H9 (cell line): ENCODE results near the gene AP2S1. TPM values are rescaled to one million over a fixed set of nuclear protein-coding genes. Genes with fewer than 3 reads are reported as not detected.

Source experiments
- DNase-seq: peaks from one replicate; pipeline ENCODE4 v3.0.0-alpha.2; 2017
- H2AFZ ChIP-seq: one replicate; pipeline ENCODE4 v1.6.1; 2013; ENCODE audit warnings: mild to moderate bottlenecking, low read length, control low read depth, moderate library complexity
- H2AK5ac ChIP-seq: 2 replicates; pipeline ENCODE4 v1.6.1; 2013; ENCODE audit warnings: low read length, control low read depth, mixed read lengths; ENCODE audit not compliant: insufficient read length
- H2BK120ac ChIP-seq: one replicate; pipeline ENCODE4 v1.6.1; 2013; ENCODE audit warnings: low read depth, mild to moderate bottlenecking, low read length, control low read depth, inconsistent platforms; ENCODE audit not compliant: poor library complexity, severe bottlenecking
- H2BK12ac ChIP-seq: 2 replicates; pipeline ENCODE4 v1.6.1; 2013; ENCODE audit warnings: low read length, control low read depth, mixed read lengths, low read depth; ENCODE audit not compliant: insufficient read length
- H2BK15ac ChIP-seq: 2 replicates; pipeline ENCODE4 v1.6.1; 2013; ENCODE audit warnings: low read depth, low read length, control low read depth
- H2BK20ac ChIP-seq: one replicate; pipeline ENCODE4 v1.6.1; 2013; ENCODE audit warnings: low read depth, mild to moderate bottlenecking, low read length, control low read depth, inconsistent platforms; ENCODE audit not compliant: poor library complexity, severe bottlenecking
- H2BK5ac ChIP-seq: 2 replicates; pipeline ENCODE4 v1.6.1; 2013; ENCODE audit warnings: low read length, control low read depth, mixed read lengths; ENCODE audit not compliant: insufficient read length
- H3K14ac ChIP-seq: 2 replicates; pipeline ENCODE4 v1.6.1; 2013; ENCODE audit warnings: low read length, control low read depth; ENCODE audit not compliant: insufficient read depth
- H3K18ac ChIP-seq: 2 replicates; pipeline ENCODE4 v1.6.1; 2013; ENCODE audit warnings: low read depth, mild to moderate bottlenecking, mixed read lengths, low read length, control low read depth; ENCODE audit not compliant: insufficient read length
- H3K23ac ChIP-seq: 2 replicates; pipeline ENCODE4 v1.6.1; 2013; ENCODE audit warnings: low read length, control low read depth, mixed read lengths, low read depth; ENCODE audit not compliant: insufficient read length
- H3K23me2 ChIP-seq: 2 replicates; pipeline ENCODE4 v1.6.1; 2013; ENCODE audit warnings: low read depth, mild to moderate bottlenecking, mixed read lengths, low read length, control low read depth; ENCODE audit not compliant: insufficient read length, poor library complexity, severe bottlenecking
- H3K27ac ChIP-seq: 2 replicates; pipeline ENCODE4 v1.5.1; 2013; ENCODE audit warnings: low read length, control low read depth, mixed read lengths, low read depth; ENCODE audit not compliant: insufficient read length
- H3K27me3 ChIP-seq: 2 replicates; pipeline ENCODE4 v1.6.1; 2013; ENCODE audit warnings: low read length, control low read depth, inconsistent platforms; ENCODE audit not compliant: insufficient read depth
- H3K4ac ChIP-seq: 2 replicates; pipeline ENCODE4 v1.6.1; 2013; ENCODE audit warnings: low read depth, mild to moderate bottlenecking, control low read depth, inconsistent platforms, low read length, moderate library complexity
- H3K4me1 ChIP-seq: 2 replicates; pipeline ENCODE4 v1.6.1; 2013; ENCODE audit warnings: low read length, control low read depth, inconsistent platforms; ENCODE audit not compliant: insufficient read depth
- H3K4me2 ChIP-seq: 2 replicates; pipeline ENCODE4 v1.6.1; 2013; ENCODE audit warnings: low read length, control low read depth, mixed read lengths; ENCODE audit not compliant: insufficient read length, insufficient read depth
- H3K56ac ChIP-seq: 2 replicates; pipeline ENCODE4 v1.6.1; 2013; ENCODE audit warnings: low read depth, mild to moderate bottlenecking, mixed read lengths, low read length, control low read depth; ENCODE audit not compliant: insufficient read length
- H3K79me1 ChIP-seq: 2 replicates; pipeline ENCODE4 v1.6.1; 2013; ENCODE audit warnings: low read depth, mild to moderate bottlenecking, moderate library complexity, low read length, control low read depth, inconsistent platforms; ENCODE audit not compliant: insufficient read depth, poor library complexity, severe bottlenecking
- H3K79me2 ChIP-seq: 2 replicates; pipeline ENCODE4 v1.6.1; 2013; ENCODE audit warnings: low read length, control low read depth, inconsistent platforms; ENCODE audit not compliant: insufficient read depth
- H3K9ac ChIP-seq: 2 replicates; pipeline ENCODE4 v1.6.1; 2013; ENCODE audit warnings: low read length, control low read depth, mixed read lengths; ENCODE audit not compliant: insufficient read length; ENCODE audit errors: extremely low read depth
- H3K9me3 ChIP-seq: one replicate; pipeline ENCODE4 v1.6.1; 2013; ENCODE audit warnings: low read depth, low read length, inconsistent platforms; ENCODE audit not compliant: control insufficient read depth
- H3T11ph ChIP-seq: one replicate; pipeline ENCODE4 v1.6.1; 2013; ENCODE audit warnings: mild to moderate bottlenecking, low read length, control low read depth, inconsistent platforms
- H4K20me1 ChIP-seq: one replicate; pipeline ENCODE4 v1.6.1; 2013; ENCODE audit not compliant: control insufficient read depth, insufficient read length, insufficient read depth
- H4K5ac ChIP-seq: 2 replicates; pipeline ENCODE4 v1.6.1; 2013; ENCODE audit warnings: low read depth, mild to moderate bottlenecking, mixed read lengths, low read length, control low read depth; ENCODE audit not compliant: insufficient read length
- H4K8ac ChIP-seq: replicated peaks from 2 replicates; pipeline ENCODE4 v1.6.1; 2013; ENCODE audit warnings: low read length, control low read depth, mixed read lengths, low read depth; ENCODE audit not compliant: insufficient read length
- H4K91ac ChIP-seq: 2 replicates; pipeline ENCODE4 v1.6.1; 2013; ENCODE audit warnings: low read depth, mild to moderate bottlenecking, moderate library complexity, mixed read lengths, low read length, control low read depth; ENCODE audit not compliant: insufficient read length
- H3K27ac Mint-ChIP-seq, 3 experiments: 2 replicates in 2 of 3; 3 replicates in 1 of 3; pipeline ENCODE4 v1.8.0; 2020 to 2021; ENCODE audit warnings: mixed read lengths in 3 of 3, mild to moderate bottlenecking in 1 of 3, moderate library complexity in 1 of 3
- H3K27me3 Mint-ChIP-seq: 2 replicates; pipeline ENCODE4 v1.8.0; 2021; ENCODE audit warnings: low read depth, mild to moderate bottlenecking, moderate library complexity, mixed read lengths
- H3K36me3 Mint-ChIP-seq, 3 experiments: 2 replicates in 2 of 3; 3 replicates in 1 of 3; pipeline ENCODE4 v1.8.0; 2020 to 2021; ENCODE audit warnings: low read depth in 3 of 3, mixed read lengths in 3 of 3; ENCODE audit not compliant: insufficient read depth in 1 of 3
- H3K4me1 Mint-ChIP-seq, 2 experiments: 2 replicates each; pipeline ENCODE4 v1.8.0; 2020; ENCODE audit warnings: mixed read lengths in 2 of 2
- H3K4me3 Mint-ChIP-seq, 2 experiments: 2 replicates in 1 of 2; 3 replicates in 1 of 2; pipeline ENCODE4 v1.8.0; 2020 to 2021; ENCODE audit warnings: mild to moderate bottlenecking in 2 of 2, mixed read lengths in 2 of 2, moderate library complexity in 1 of 2
- H3K9me3 Mint-ChIP-seq, 2 experiments: 2 replicates in 1 of 2; 3 replicates in 1 of 2; pipeline ENCODE4 v1.8.0; 2020; ENCODE audit warnings: mild to moderate bottlenecking in 2 of 2, mixed read lengths in 2 of 2, moderate library complexity in 1 of 2
- CTCF ChIP-seq: fragments of 200-600 bp; sonication (generic); conservative IDR thresholded peaks from 3 replicates; pipeline ENCODE4 v1.8.0; 2021; ENCODE audit warnings: antibody characterized with exemption, mild to moderate bottlenecking
- WGBS: extraction: QIAGEN DNeasy Blood & Tissue Kit; methylation state at CpG from one replicate; pipeline ENCODE4 v1.1.7; 2013; ENCODE audit warnings: missing lambda C conversion rate, low lambda C conversion rate, mixed read lengths; ENCODE audit not compliant: insufficient read length; ENCODE audit errors: extremely low coverage; 5-methylcytosine and 5-hydroxymethylcytosine counted together
- total RNA-seq: library from RNA; stranded (reverse); gene quantifications from 2 replicates; pipeline ENCODE4 v1.2.1, GENCODE V29; 2021

The AP2S1 gene
- total RNA-seq, 1 experiment from 2014 or later: 193 TPM

GRCh38 chr19:46867170-46867569 is 16.5 kb upstream of the AP2S1 start:
- no peaks in the 10 kb centered on the region for H3K27me3 Mint-ChIP-seq
- no CpG with 5 or more reads among the region's 3 CpGs for WGBS
- Histone ChIP-seq H3K23me2 (peaks cover 15% of the 10 kb centered on the region), H2BK15ac (no peak overlapping the region), H3K79me1 (no peaks in the 10 kb centered on the region), H2AK5ac (no peak overlapping the region), H4K91ac (no peak overlapping the region), H4K5ac (no peak overlapping the region), H3K23ac (no peak overlapping the region), H3K9me3 (no peaks in the 10 kb centered on the region), H2BK20ac (no peak overlapping the region), H3K27me3 (no peaks in the 10 kb centered on the region), H2BK12ac (no peak overlapping the region), H2AFZ (no peak overlapping the region), H3T11ph (no peak overlapping the region), H4K20me1 (no peaks in the 10 kb centered on the region), H3K4me1 (peaks cover 3% of the 10 kb centered on the region; the same call in 1 of the 2 replicates), H3K4ac (no peak overlapping the region), H3K18ac (no peak overlapping the region), H3K14ac (no peak overlapping the region), H3K27ac (no peak overlapping the region), H2BK5ac (no peak overlapping the region), H4K8ac (no peak overlapping the region), H2BK120ac (no peak overlapping the region), H3K4me2 (no peak overlapping the region), H3K9ac (no peak overlapping the region), H3K79me2 (peaks cover 66% of the 10 kb centered on the region), H3K56ac (no peak overlapping the region)
- peak overlapping the region in 1 of 3 experiments; percentile 46; a peak in 2 of 7 replicates for H3K27ac Mint-ChIP-seq
- no peak for TF ChIP-seq CTCF
- H3K9me3 Mint-ChIP-seq: no peaks in the 10 kb centered on the region
- H3K36me3 Mint-ChIP-seq: peaks cover 3 to 14% (median 7%) of the 10 kb centered on the region in 3 experiments; a peak in 6 of 7 replicates
- H3K4me3 Mint-ChIP-seq: no peak overlapping the region
- H3K4me1 Mint-ChIP-seq: peaks cover 20 to 22% of the 10 kb centered on the region in 2 experiments
- no peak for DNase-seq
